ENCODE data around the gene TP53AIP1.
"Not testable (repeated sequence)": the region's sequence is repeated elsewhere in the genome, so short reads cannot be mapped to it uniquely, and the experiment has no call there.

The TP53AIP1 gene

GRCh38 chr11:128927683-128928336, 14.9 kb downstream of the TP53AIP1 start:
- DNase-seq (ENCODE audit: low read depth, low spot score) = no peak
- H3K4me3 ChIP-seq (ENCODE audit: low read length) = no peak overlapping the region

- no peak overlapping the region for H3K4me3 ChIP-seq (ENCODE audit: low read length)
- no peak for DNase-seq (ENCODE audit: low read depth, low spot score)
Observed at GRCh38 chr11:128927108-128927461, 15.6 kb downstream of the TP53AIP1 start.

GRCh38 chr11:128926437-128927107, 16.1 kb downstream of the TP53AIP1 start:
- H3K4me3 ChIP-seq (ENCODE audit: low read length) = no peak overlapping the region
- no peak for DNase-seq (ENCODE audit: low read depth, low spot score)

DNA sequence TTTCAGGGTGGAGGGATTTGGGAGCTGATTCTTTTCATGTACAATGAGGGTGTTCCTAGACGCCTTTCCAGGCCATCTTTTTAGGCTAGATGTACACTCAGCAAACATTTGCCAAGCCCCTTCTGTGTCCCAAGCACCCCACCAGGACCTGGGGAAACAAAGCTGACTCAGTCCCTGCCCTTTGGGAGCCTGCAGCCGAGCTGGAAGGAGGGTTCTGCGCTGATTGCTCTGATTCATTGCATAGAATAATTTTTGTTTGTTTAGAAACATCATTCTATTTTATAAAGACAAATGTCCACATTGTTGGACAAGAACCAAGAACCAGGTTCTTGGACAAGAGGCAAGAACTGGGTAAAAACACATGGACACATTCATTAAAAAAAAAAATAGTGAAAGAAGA, 16.7 kb downstream of the TP53AIP1 start:
- no peak overlapping the region for H3K4me3 ChIP-seq (ENCODE audit: low read length)
- no peak for DNase-seq (ENCODE audit: low read depth, low spot score)

DNA sequence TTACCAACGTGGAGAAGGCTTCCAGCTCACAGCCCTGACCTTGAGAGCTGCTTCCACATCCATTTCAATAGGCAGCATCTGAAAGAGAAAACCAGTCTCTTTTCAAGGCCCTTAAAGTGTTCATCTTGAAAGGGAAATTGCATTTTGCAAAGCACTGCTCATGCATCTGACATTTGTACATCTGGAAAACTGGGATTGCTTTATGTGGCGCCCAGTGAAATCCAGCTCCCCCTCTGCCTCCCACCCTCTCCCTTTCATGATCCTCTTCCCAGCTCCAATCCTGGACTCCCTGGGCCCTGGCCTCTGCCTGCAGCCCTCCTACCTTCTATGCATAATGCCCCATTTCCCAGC, 17.4 kb downstream of the TP53AIP1 start:
- H3K4me3 ChIP-seq (ENCODE audit: low read length) = no peak overlapping the region
- no peak for DNase-seq (ENCODE audit: low read depth, low spot score)

DNA sequence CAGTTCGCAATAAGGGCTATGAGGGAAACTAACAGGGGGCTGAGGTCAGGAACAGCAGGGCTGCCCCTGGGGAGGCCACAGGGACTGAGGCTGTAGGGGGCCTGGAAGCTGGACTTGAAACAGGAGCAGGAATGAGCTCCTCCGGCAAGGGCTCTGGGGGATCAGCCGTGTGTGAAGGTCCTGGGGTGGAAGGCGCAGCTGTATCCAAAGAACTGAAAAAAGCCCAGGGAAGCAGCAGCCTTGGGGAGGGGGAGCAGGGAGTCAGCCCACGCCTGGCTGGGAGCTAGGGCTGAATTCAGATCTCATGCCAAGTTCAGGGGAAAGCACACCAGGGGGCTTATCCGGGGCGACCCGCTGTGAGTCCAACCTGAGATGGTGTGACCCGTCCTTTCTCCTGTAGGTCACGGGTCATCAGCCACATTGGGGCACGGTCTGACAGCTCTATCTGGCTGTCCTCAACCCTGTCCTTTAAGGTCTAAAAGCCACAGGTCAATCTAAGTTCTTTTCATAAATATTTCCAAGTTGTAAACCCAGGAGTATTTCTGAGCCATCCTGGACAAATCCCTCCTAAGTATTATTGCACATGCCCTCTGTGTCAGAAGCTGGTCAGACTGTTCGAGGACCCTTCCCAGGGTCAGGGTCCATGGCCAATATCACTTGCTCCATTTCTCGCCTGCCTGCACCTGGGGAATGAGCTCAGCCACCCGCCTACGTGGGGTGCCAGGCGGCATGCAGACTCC, 18.0 kb downstream of the TP53AIP1 start:
- no peak overlapping the region for H3K4me3 ChIP-seq (ENCODE audit: low read length)
- no peak for DNase-seq (ENCODE audit: low read depth, low spot score)

- H3K4me3 ChIP-seq (ENCODE audit: low read length) = no peak overlapping the region
- DNase-seq (ENCODE audit: low read depth, low spot score) = no peak
Observed at GRCh38 chr11:128924104-128924503, 18.6 kb downstream of the TP53AIP1 start.

DNA sequence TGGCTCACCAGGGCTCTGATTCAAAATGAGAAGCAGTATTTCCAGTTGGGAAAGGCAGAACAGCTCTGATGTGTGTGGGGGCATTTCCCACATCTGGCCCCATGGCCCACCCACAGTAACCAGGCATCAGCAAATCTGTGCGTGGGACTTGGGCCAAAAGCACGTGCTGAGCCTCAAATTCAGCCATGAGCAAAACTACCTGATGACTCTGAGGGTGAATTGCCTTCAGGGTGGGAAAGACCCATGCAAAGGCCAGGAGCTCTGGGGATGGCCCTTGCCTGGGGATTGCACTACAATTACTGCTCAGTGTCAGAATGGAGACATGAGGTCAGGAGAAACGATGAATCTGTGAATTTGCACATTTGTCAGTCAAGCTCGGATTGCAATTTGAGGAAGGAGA, 20.9 kb downstream of the TP53AIP1 start:
- DNase-seq (ENCODE audit: low read depth, low spot score) = no peak
- H3K4me3 ChIP-seq (ENCODE audit: low read length) = no peak overlapping the region

DNA sequence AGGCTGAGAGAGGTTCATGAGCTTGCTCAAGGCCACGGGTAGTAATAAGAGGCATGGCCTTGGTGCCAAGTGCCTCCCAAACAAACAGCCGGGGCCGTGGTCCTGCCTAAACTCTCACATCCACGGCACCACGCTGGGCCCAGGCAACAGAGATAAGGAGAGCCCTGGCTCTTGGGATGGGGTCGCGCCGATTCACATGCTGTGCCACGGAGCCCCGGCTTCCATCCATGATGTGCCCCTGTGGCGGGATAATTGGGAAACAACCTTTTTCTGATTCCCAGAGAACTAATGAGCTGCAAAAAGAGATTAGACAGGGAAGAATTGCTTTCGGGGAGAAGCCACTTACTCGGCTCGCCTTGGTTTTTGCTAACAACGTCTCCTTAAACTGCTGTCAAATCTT, 22.0 kb downstream of the TP53AIP1 start:
- no peak overlapping the region for H3K4me3 ChIP-seq (ENCODE audit: low read length)
- DNase-seq (ENCODE audit: low read depth, low spot score) = no peak

DNA sequence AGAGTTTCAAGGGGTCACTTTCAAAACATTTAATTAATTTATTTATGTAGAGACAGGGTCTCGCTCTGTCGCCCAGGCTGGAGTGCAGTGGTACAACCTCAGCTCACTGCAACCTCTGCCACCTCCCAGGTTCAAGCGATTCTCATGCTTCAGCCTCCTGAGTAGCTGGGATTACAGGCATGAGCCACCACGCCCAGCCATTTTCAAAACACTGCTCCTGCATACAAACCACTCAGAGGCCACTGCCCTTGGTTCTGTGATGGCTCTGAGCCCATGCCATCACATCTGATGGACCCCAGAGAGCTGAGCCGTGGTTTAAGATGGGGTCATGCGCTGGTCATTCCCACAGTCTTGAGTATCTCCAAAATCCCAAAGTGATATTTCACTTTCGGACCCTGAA, 23.0 kb downstream of the TP53AIP1 start:
- H3K4me3 ChIP-seq (ENCODE audit: low read length); DNase-seq (ENCODE audit: low read depth, low spot score): not testable (repeated sequence)

GRCh38 chr11:128919216-128919615, 23.5 kb downstream of the TP53AIP1 start:
- no peak for DNase-seq (ENCODE audit: low read depth, low spot score)
- H3K4me3 ChIP-seq (ENCODE audit: low read length) = no peak overlapping the region

DNA sequence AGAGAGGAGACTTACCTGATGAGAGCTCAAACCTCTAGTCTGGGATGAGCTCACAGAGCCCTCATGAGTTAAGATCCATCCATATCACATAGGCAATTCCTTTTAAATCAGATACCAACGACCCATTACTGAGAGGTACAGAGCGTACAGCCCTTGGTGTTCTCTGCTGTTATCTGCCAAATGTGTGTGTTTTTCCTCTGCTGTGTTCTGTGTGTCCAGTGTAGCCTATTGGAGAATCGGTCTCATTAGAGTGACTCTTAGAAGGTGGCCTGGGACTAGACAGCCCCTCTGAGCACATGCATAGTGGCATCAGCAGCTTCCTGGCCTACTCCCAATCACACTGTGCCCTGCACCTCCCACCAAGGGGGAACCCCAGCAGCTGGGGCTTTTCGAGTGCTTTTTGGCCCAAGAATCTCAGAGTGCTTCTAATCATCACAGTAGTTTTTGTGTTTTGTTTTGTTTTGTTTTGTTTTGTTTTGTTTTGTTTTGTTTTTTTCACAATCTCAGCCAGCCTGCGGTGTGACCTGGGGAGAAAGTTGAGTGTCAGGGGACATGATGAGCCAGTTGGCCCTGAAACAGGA, 25.4 kb downstream of the TP53AIP1 start:
- no peak overlapping the region for H3K4me3 ChIP-seq (ENCODE audit: low read length)
- no peak for DNase-seq (ENCODE audit: low read depth, low spot score)

DNA sequence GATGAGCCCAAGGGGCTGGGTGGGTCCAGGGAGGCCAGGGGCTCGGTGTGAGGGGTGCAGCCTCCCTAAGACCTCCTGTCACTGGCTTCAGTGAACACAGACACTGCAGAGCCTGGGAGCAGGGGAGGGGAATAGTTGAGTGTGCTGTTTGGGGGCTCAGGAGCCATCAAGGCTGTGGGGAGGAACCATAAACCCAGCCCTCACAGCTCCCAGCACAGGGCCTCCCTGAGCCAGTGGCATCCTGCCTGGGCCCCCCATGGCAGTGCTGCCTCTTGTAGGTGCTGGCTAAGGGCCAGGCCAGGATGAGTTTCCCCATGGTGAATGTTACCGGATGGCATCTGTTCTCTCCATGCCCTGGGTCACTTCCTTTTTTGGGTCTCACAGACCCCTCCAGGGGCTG, 26.0 kb downstream of the TP53AIP1 start:
- no peak for DNase-seq (ENCODE audit: low read depth, low spot score)
- no peak overlapping the region for H3K4me3 ChIP-seq (ENCODE audit: low read length)

DNA sequence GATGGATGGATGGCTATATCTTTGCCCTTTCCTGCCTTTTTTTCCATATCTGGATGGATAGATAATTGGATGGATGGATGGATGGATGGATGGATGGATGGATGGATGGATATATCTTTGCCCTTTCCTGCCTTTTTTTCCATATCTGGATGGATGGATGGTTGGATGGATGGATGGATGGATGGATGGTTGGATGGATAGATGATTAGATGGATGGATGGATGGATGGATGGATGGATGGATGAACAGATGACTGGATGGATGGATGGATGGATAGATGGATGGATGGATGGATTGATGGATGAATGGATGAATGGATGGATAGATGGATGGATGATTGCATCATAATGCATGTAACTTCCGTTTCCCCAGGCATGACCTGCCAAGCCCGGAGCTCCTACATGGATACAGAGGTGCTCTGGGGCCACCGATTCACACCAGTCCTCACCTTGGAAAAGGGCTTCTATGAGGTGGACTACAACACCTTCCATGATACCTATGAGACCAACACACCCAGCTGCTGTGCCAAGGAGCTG, 26.6 kb downstream of the TP53AIP1 start:
- no peak overlapping the region for H3K4me3 ChIP-seq (ENCODE audit: low read length)
- no peak for DNase-seq (ENCODE audit: low read depth, low spot score)

- no peak for DNase-seq (ENCODE audit: low read depth, low spot score)
- H3K4me3 ChIP-seq (ENCODE audit: low read length) = no peak overlapping the region
Observed at GRCh38 chr11:128915149-128915521, 27.5 kb downstream of the TP53AIP1 start.

GRCh38 chr11:128914216-128915148, 28.2 kb downstream of the TP53AIP1 start:
- DNase-seq (ENCODE audit: low read depth, low spot score) = no peak
- no peak overlapping the region for H3K4me3 ChIP-seq (ENCODE audit: low read length)

GRCh38 chr11:128913806-128914205, 28.9 kb downstream of the TP53AIP1 start:
- no peak overlapping the region for H3K4me3 ChIP-seq (ENCODE audit: low read length)
- no peak for DNase-seq (ENCODE audit: low read depth, low spot score)

- H3K4me3 ChIP-seq (ENCODE audit: low read length) = no peak overlapping the region
- DNase-seq (ENCODE audit: low read depth, low spot score) = no peak
Observed at GRCh38 chr11:128911701-128912100, 31.0 kb downstream of the TP53AIP1 start.

GRCh38 chr11:128911239-128911638, 31.4 kb downstream of the TP53AIP1 start:
- DNase-seq (ENCODE audit: low read depth, low spot score) = no peak
- H3K4me3 ChIP-seq (ENCODE audit: low read length) = no peak overlapping the region

All from Jurkat, Clone E6-1 (cell line).